ENCODE data around the gene TNIP2.

- TF ChIP-seq CTCF (IDR thresholded peaks at IDR 0.05): no peak
- no peak for TF ChIP-seq EZH2 (IDR thresholded peaks at IDR 0.05; ENCODE audit: borderline replicate concordance, insufficient read depth, low read depth, low read length, poor library complexity, severe bottlenecking)
These were observed 40.9 kb upstream of the TNIP2 start for GRCh38 chr4:2796849-2797544.
